Fibroblast of lung (primary cell): Measurements from ENCODE around the gene MKLN1.

ENCODE experiments used
- EZH2 ChIP-seq: IDR thresholded peaks from 2 replicates; pipeline ENCODE4 v1.5.1; 2012; ENCODE audit warnings: low read length, control low read depth, mild to moderate bottlenecking; ENCODE audit errors: missing control alignments
- TF ChIP-seq, protein P1 (sequence below), 2 donors: IDR thresholded peaks in 1 of 2; conservative IDR thresholded peaks in 1 of 2; 1 replicate in 1 of 2; 2 replicates in 1 of 2; pipeline ENCODE4 v1.5.1; 2011 to 2012; ENCODE audit warnings: low read length in 2 of 2, control low read depth in 1 of 2, inconsistent platforms in 1 of 2, low read depth in 1 of 2, mild to moderate bottlenecking in 1 of 2

DNA sequence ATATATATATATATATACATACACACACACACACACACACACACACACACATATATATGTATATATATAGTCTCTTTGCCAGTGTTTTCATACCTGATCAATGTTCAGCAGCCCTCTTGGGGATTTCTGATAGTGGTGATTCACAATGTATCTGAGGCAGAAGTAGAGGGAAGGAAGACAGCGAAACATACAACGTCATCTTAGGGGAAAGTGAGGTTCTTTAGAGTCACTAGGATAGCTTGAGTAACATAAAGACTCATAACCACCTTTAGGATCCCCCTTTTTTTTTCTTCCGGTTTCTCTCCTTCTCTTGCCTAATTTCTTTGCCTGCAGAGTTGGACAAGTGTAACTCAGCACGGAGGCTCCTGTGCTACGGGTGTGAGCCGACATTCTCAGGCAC, 172.1 kb downstream of the MKLN1 start:
- TF ChIP-seq, protein P1, sequence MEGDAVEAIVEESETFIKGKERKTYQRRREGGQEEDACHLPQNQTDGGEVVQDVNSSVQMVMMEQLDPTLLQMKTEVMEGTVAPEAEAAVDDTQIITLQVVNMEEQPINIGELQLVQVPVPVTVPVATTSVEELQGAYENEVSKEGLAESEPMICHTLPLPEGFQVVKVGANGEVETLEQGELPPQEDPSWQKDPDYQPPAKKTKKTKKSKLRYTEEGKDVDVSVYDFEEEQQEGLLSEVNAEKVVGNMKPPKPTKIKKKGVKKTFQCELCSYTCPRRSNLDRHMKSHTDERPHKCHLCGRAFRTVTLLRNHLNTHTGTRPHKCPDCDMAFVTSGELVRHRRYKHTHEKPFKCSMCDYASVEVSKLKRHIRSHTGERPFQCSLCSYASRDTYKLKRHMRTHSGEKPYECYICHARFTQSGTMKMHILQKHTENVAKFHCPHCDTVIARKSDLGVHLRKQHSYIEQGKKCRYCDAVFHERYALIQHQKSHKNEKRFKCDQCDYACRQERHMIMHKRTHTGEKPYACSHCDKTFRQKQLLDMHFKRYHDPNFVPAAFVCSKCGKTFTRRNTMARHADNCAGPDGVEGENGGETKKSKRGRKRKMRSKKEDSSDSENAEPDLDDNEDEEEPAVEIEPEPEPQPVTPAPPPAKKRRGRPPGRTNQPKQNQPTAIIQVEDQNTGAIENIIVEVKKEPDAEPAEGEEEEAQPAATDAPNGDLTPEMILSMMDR (conservative IDR thresholded peaks at IDR 0.05 in 1 of 2, IDR thresholded peaks at IDR 0.05 in 1 of 2; ENCODE audit: low read depth in 1 of 2, low read length in 2 of 2): no peak
- no peak for TF ChIP-seq EZH2
